ENCODE results near the gene WSCD2.

The WSCD2 gene

GRCh38 chr12:108268397-108268796 is 139.3 kb downstream of the WSCD2 start:
- DNase-seq, result no peak

- no peak for DNase-seq
Measured at GRCh38 chr12:108269224-108269623, 140.1 kb downstream of the WSCD2 start.

GRCh38 chr12:108270035-108270848 is 141.2 kb downstream of the WSCD2 start:
- DNase-seq, result no peak

- DNase-seq, result no peak
Measured at GRCh38 chr12:108270849-108271143, 141.7 kb downstream of the WSCD2 start.

- DNase-seq, result no peak
Measured at GRCh38 chr12:108271951-108272872, 143.1 kb downstream of the WSCD2 start.

- DNase-seq, result no peak
Measured at GRCh38 chr12:108273217-108273616, 144.1 kb downstream of the WSCD2 start.

- no peak for DNase-seq
Measured at GRCh38 chr12:108277613-108278012, 148.5 kb downstream of the WSCD2 start.

- DNase-seq, result no peak
Measured at GRCh38 chr12:108282160-108282559, 153.1 kb downstream of the WSCD2 start.

GRCh38 chr12:108282676-108283075 is 153.6 kb downstream of the WSCD2 start:
- DNase-seq, result no peak

GRCh38 chr12:108284163-108284562 is 155.1 kb downstream of the WSCD2 start:
- no peak for DNase-seq

GRCh38 chr12:108285016-108285415 is 155.9 kb downstream of the WSCD2 start:
- DNase-seq, result no peak

GRCh38 chr12:108287227-108287626 is 158.1 kb downstream of the WSCD2 start:
- DNase-seq, result no peak

- no peak for DNase-seq
Measured at GRCh38 chr12:108289350-108290161, 160.5 kb downstream of the WSCD2 start.

- DNase-seq, result no peak
Measured at GRCh38 chr12:108295641-108296040, 166.6 kb downstream of the WSCD2 start.

- DNase-seq, result no peak
Measured at GRCh38 chr12:108296945-108297344, 167.9 kb downstream of the WSCD2 start.

- no peak for DNase-seq
Measured at GRCh38 chr12:108297424-108297823, 168.3 kb downstream of the WSCD2 start.

GRCh38 chr12:108297895-108298760 is 169.0 kb downstream of the WSCD2 start:
- DNase-seq, result no peak

- no peak for DNase-seq
Measured at GRCh38 chr12:108298761-108299275, 169.7 kb downstream of the WSCD2 start.

GRCh38 chr12:108299516-108299915 is 170.4 kb downstream of the WSCD2 start:
- no peak for DNase-seq
